GM19025 (cell line): ENCODE measurements around the gene KIAA1549.

Source experiments
- ATAC-seq: cut with Tn5 transposase; IDR thresholded peaks from one replicate; pipeline ENCODE4 v1.9.1; 2021; ENCODE audit warnings: mild to moderate bottlenecking, low read depth, moderate library complexity; ENCODE audit not compliant: unreplicated experiment

Gene KIAA1549

GRCh38 chr7:138866353-138866752 is 114.8 kb downstream of the KIAA1549 start:
- no peak for ATAC-seq

DNA sequence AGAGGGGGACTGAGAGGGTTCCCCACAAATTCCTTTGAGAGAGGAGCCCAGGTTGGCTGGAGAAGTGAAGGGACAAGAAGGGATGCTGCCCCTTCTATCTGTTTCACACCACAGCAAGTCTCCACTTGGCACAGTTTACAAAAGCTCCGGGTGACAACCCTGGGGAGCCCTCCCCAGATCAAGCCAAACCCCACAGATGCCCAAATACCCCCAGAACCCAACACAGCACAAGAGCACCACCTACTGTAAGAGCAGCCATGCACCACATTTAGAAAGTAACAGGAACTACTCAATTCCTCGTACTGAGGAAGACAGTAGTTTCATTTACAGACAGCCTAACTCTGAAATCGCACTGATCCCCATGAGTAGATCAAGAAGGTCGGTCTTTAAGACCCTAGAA is 115.3 kb downstream of the KIAA1549 start:
- ATAC-seq, result no peak

- ATAC-seq, result no peak
Observed at GRCh38 chr7:138864667-138865066, 116.5 kb downstream of the KIAA1549 start.

GRCh38 chr7:138863931-138864330 is 117.3 kb downstream of the KIAA1549 start:
- ATAC-seq, result no peak

- no peak for ATAC-seq
Observed at GRCh38 chr7:138861051-138861450, 120.1 kb downstream of the KIAA1549 start.

GRCh38 chr7:138857728-138858127 is 123.5 kb downstream of the KIAA1549 start:
- ATAC-seq, result no peak

DNA sequence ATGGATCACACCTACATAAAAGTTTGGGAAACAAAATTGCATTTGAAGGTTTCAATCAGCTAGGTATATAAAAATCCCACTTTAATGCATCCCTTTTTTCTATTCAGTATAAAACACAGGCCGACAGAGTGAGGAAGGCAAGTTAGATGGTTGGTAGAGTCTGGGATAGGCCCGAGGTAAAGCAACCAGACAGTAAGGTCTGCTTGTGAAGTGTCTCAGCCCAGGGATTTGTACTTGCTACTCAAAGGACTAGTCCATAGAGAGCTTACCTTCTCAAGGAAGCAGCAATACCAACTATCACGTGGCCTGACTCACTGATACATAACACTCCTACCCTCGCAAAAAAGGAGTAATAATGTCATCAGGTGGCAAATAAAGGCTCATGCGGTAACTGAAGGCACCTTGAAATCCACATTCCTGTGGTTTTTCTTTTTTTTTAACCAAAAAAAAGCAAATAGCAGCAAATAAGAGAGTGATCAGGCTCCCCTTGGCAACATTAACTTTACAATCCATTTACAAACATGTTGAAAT is 127.0 kb downstream of the KIAA1549 start:
- ATAC-seq, result no peak

- ATAC-seq, result no peak
Observed at GRCh38 chr7:138853448-138853847, 127.7 kb downstream of the KIAA1549 start.

DNA sequence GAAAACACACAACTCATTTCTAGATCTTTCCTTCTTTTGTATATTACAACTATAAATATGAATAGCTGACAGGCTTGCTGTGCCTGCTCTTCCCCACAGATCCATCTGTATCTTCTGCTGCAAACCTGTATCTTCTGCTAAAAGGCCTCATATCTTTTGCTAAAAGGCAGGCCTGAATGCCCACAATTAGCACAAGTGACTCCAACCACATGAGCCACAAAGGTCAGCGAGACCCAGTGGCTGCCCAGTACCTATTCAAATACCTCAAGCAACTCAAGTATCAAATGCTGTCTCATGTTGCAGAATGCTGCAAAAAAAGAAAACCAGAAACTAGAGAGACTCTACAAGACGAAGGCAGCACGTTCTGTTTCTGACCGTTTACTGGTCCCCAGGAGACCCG is 128.7 kb downstream of the KIAA1549 start:
- ATAC-seq, result no peak

DNA sequence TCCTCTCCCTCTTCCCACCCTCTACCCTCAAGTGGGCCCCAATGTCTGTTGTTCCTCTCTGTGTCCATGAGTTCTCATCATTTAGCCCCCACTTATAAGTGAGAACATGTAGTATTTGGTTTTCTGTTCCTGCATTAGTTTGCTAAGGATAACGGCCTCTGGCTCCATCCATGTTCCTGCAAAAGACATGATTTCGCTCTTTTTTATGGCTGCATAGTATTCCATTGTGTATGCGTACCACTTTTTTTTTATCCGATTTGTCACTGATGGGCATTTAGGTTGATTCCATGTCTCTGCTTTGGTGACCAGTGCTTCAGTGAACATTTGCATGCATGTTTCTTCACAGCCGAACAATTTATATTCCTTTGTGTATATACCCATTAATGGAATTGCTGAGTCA is 131.5 kb downstream of the KIAA1549 start:
- ATAC-seq, result no peak

DNA sequence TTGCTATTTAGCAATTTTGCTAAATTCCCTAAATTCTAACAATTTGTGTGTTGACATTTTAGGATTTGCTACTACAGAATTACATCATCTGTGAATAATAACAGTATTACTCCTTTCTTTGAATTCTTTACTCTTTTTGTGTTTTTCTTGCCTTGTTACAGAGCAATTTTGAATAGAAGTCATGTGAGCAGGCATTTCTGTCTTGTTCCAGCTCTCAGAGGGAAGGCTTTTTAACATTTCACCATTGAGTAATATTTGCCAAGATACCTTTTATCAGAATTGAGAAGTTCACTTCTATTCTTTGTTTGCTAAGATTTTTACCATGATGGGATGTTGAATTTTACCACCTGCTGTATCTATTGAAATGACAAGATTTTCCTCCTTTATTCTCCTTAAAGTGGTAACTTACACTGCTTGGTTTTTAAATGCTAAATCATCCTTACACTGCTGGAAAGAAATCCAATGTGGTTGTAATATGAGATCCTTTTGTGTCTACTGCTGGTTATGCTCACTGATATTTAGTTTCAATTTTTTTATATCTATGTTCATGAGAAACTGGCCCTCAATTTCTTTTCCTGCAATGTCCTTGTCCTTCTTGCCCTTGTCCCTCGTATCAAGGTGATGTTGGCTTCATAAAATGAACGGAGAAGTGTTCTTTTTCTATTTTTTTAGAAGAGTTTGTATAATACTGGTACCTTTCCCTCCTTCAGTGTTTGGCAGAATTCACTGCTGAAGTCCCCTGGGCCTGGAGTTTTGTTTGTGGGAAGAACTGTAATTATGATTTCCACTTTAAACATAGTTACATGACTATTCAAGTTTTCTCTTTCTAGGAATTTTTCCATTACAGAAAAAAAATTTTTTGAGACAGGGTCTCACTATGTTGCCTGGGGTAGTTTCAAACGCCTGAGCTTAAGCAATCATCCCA is 132.9 kb downstream of the KIAA1549 start:
- no peak for ATAC-seq

DNA sequence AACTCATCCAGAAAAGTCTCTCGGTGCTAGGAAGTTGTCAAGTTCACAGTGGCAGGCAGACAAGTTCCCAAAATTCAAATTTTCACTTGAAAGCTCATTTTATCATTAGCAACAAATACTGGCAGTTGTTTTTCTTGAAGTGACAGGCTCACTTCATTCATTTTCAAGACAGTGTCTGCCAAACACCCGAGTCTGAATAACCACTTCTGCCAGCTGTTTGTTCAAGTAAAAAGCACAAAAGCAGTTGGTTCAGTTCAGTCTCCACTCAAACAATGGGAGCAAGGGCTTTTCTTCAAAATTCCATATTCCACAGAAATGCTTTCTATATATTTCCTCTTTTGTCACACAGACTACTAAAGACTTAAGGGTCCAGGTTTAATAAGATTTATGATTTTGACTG is 135.5 kb downstream of the KIAA1549 start:
- ATAC-seq, result no peak

- ATAC-seq, result no peak
Observed at GRCh38 chr7:138843632-138844580, 137.3 kb downstream of the KIAA1549 start.

- no peak for ATAC-seq
Observed at GRCh38 chr7:138842111-138842510, 139.1 kb downstream of the KIAA1549 start.

- ATAC-seq, result no peak
Observed at GRCh38 chr7:138838166-138838565, 143.0 kb downstream of the KIAA1549 start.

DNA sequence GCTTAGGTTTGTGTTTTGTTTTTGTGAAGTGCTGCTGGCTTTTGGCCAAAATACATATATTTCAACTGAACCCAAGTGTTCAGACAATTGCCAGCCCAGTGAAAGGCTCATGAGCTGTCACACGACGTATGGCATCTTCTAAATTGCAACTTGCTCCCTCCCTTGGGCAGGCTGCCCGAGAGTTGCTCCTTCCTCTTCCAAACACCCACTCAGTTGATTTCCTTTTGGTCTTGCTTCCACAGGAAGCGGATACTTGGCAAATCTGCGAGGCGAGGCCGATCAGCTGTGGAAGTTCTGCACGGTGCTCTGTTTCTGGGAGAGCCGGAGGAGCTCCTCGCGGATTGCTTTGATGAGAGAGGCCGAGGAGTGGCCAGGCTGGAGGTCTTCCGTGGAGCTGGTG is 143.6 kb downstream of the KIAA1549 start:
- ATAC-seq, result no peak

DNA sequence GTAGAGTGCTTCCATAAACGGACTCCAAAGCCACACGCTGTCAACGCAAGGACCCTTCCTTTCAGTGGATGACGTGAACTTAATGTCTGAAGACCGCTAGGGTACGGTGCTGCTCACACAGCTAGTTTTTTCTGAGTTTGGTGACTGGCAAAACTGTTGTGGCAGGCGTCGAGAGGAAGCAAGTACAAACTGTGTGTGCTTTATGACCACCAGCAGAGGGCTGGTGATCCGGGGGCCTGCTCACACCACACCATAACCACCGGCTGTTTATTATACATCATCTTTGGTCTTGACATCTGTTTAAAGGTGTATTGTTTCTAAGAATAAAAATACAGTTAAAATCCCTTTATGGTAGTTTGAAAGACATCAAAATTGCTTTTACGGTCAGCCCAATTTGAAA is 146.1 kb downstream of the KIAA1549 start:
- ATAC-seq, result no peak

DNA sequence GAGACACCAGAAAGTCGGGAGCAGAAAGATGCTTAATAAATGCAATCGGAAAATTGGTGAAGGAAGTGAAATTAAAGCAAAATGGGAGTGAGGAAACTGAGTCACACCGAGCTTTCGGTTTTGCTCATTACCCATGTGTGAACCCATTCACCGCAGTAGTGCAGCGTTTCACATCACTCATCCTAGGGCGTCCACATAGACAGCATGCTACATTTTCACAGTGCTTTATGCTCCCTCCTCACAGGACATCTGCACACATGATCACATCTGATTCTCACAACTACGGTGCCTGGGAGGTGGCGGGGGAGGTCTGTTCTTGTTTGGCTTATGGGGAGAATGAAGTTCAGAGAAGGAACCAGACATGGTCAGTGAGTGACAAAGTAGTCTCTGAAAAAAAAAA is 146.6 kb downstream of the KIAA1549 start:
- ATAC-seq, result no peak

DNA sequence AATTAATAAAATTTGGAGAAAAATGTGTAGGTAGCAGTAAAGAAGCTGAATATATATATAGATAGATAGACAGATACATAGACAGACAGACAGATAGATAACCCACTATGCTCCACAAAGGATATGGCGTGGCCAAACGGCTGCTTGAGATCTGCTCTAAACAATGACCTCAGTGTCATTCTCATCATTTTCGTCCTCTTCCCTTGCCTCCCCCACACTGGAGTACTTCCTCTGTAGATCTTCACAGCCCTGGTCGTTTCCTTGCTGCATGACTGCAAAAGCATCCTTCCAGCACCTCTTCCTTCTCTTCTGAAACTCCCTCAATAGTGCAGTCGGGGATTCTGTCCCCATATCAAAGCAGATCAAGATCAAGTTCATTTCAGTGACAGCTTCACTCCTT is 147.6 kb downstream of the KIAA1549 start:
- no peak for ATAC-seq

DNA sequence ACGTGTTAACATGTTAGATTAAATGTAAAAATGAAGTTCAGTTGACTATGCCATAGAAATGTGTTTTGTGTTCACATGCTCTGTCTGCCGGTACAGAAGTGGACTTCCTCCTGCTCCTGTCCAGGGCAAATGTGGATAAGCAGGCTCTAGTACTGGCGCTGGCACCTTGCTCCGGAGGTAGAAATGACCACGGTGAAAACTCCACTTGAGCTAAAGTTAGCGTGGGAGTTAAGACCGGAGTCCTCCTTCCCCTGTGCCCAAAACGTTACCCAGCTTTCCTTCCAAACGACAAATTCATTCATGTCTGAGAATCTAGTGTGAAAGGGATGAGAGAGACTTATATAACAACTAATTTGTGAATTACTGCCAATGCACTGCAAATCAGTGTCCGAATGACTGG is 148.2 kb downstream of the KIAA1549 start:
- ATAC-seq, result no peak

DNA sequence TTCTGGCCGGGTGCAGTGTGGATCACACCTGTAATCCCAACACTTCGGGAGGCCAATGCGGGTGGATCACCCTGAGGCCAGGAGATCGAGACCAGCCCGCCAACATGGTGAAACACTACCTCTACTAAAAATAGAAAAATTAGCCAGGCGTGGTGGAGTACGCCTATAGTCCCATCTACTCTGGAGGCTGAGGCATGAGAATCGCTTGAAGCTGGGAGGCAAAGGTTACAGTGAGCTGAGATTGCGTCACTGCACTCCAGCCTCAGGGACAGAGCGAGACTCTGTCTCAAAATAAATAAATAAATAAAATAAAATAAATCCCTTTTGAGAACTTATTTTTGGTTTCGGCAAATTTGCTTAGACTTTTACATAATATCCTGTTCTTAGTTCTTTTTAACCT is 151.9 kb downstream of the KIAA1549 start:
- ATAC-seq, result no peak
